ENCODE results near the gene COX6B1. TPM values are rescaled to one million over a fixed set of nuclear protein-coding genes. Genes with fewer than 3 reads are reported as not detected.

The COX6B1 gene
- polyA plus RNA-seq, 1 of the 3 experiments (the other 2 are of a cell fraction) = 826 TPM

GRCh38 chr19:35656700-35657099 is 8.6 kb downstream of the COX6B1 start:
- Histone ChIP-seq H3K36me3 (replicated peaks in 1 of 2; ENCODE audit: control insufficient read depth in 1 of 2, insufficient read depth in 2 of 2, low read length in 1 of 2) (peaks cover 28 to 31% of the 10 kb centered on the region in 2 experiments), H3K4me2 (no peak overlapping the region), H3K79me2 (ENCODE audit: insufficient read depth) (0 out of 2 replicates have a peak, but pooled peaks cover under 1% of the 10 kb centered on the region), H3K4me1 (ENCODE audit: control insufficient read depth in 1 of 2, insufficient read depth in 2 of 2, low read depth in 1 of 2, low read length in 1 of 2) (no peaks in the 10 kb centered on the region), H2AFZ (ENCODE audit: low read depth) (no peak overlapping the region), H3K9ac (no peak overlapping the region), H3F3A (replicated peaks; ENCODE audit: insufficient read depth) (no peaks in the 10 kb centered on the region), H3K27ac (ENCODE audit: low read depth in 2 of 2, low read length in 1 of 2) (no peak overlapping the region), H3K9me2 (no peaks in the 10 kb centered on the region), H3K4me3 (ENCODE audit: low read depth in 2 of 2, low read length in 1 of 2) (no peak overlapping the region), H3K27me3 (ENCODE audit: insufficient read depth) (no peaks in the 10 kb centered on the region), H4K20me1 (ENCODE audit: insufficient read depth) (no peaks in the 10 kb centered on the region), H3K9me3 (no peaks in the 10 kb centered on the region)
- no peak for DNase-seq
- ChIA-PET POLR2A (interaction anchor here (1.6 kb wide), 1 partner anchor 9 kb away, joined by 3 read pairs; the partner anchor contains the start of gene COX6B1), CTCF (interaction anchor here (1.1 to 2.8 kb wide), 5 partner anchors 10 to 162 kb away, joined by 3 to 10 read pairs (median 3); no protein-coding TSS in a partner anchor)
- WGBS (ENCODE audit: low lambda C conversion rate) = 89% methylated on average over 6 of the region's 6 CpGs
- TF ChIP-seq SMC3 (IDR thresholded peaks at IDR 0.05; ENCODE audit: low read depth, low read length) = no peak
- no peak for TF ChIP-seq REST (IDR thresholded peaks at IDR 0.05; ENCODE audit: low read depth, low read length)
- no peak for TF ChIP-seq TCF12 (IDR thresholded peaks at IDR 0.05)
- TF ChIP-seq TEAD4 (IDR thresholded peaks at IDR 0.05; ENCODE audit: borderline replicate concordance, insufficient read depth) = no peak
- no peak for TF ChIP-seq GATA2 (CRISPR knock-in tag; IDR thresholded peaks at IDR 0.05)
- TF ChIP-seq USF1 (IDR thresholded peaks at IDR 0.05; ENCODE audit: borderline replicate concordance, low read depth) = no peak
- TF ChIP-seq EP300 (IDR thresholded peaks at IDR 0.05; ENCODE audit: borderline replicate concordance in 1 of 2, low read depth in 1 of 2, low read length in 1 of 2) = no peak
- no peak for TF ChIP-seq POLR2AphosphoS5 (IDR thresholded peaks at IDR 0.05; ENCODE audit: low read depth, low read length)
- TF ChIP-seq MAX (IDR thresholded peaks at IDR 0.05; ENCODE audit: low read depth) = no peak
- TF ChIP-seq FOXJ3 (CRISPR knock-in tag; IDR thresholded peaks at IDR 0.05) = no peak
- TF ChIP-seq RXRA (IDR thresholded peaks at IDR 0.05; ENCODE audit: borderline replicate concordance, low read depth) = no peak
- no peak for TF ChIP-seq CTCF (IDR thresholded peaks at IDR 0.05)
- no peak for TF ChIP-seq ELF1 (IDR thresholded peaks at IDR 0.05)
- TF ChIP-seq IRF3 (IDR thresholded peaks at IDR 0.05; ENCODE audit: low read depth, low read length) = no peak
- no peak for TF ChIP-seq NRF1 (IDR thresholded peaks at IDR 0.05; ENCODE audit: low read depth, low read length)
- TF ChIP-seq FOSL2 (IDR thresholded peaks at IDR 0.05; ENCODE audit: borderline replicate concordance, low read depth) = no peak
- no peak for TF ChIP-seq NFIC (IDR thresholded peaks at IDR 0.05; ENCODE audit: borderline replicate concordance)
- TF ChIP-seq CHD2 (IDR thresholded peaks at IDR 0.05; ENCODE audit: low read length, partially characterized antibody) = no peak

Data from SK-N-SH (cell line).